GM12873 (cell line): ENCODE measurements around the gene CSRNP3.

Source experiments
- CTCF ChIP-seq: IDR thresholded peaks from 2 replicates; pipeline ENCODE4 v1.5.1; 2012; ENCODE audit warnings: low read depth, mild to moderate bottlenecking, moderate library complexity, low read length, control low read depth; ENCODE audit not compliant: insufficient read depth; ENCODE audit errors: missing control alignments

The CSRNP3 gene

DNA sequence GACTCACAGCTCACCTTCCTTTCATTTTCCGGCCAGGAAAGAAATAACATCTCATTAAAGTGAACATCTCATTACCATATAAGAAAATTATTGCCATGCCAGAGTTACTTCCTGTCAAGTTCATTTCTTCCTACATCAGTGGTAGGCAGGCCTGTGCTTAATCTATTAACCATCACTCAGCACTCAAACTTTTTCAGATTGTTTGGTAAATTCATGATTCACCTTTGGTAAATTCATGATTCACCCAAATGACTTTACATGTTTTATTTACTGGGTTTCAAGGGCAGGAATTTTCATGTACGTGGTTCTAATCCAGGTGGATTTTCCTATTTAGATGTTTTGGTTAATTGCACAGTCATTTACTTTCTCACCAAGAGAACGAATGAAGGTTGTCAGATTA lies 116.5 kb downstream of the CSRNP3 start:
- no peak for TF ChIP-seq CTCF

GRCh38 chr2:165587335-165587938 lies 117.9 kb downstream of the CSRNP3 start:
- no peak for TF ChIP-seq CTCF

- TF ChIP-seq CTCF, result no peak
These were observed 123.6 kb downstream of the CSRNP3 start for GRCh38 chr2:165593081-165593480.

GRCh38 chr2:165594231-165594934 lies 124.9 kb downstream of the CSRNP3 start:
- no peak for TF ChIP-seq CTCF

DNA sequence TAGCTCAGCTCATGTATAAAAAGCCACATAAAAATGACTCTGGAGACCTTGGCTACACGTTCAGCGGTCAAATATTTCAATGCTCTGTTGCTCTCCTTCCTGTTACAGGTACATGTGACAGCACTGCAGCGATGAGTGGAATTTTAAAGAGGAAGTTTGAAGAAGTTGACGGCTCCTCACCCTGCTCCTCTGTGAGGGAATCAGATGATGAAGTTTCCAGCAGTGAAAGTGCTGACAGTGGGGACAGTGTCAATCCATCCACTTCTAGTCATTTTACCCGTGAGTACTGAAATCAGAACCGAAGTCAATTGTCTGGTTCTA lies 125.4 kb downstream of the CSRNP3 start:
- no peak for TF ChIP-seq CTCF

GRCh38 chr2:165596788-165597187 lies 127.3 kb downstream of the CSRNP3 start:
- TF ChIP-seq CTCF, result no peak

DNA sequence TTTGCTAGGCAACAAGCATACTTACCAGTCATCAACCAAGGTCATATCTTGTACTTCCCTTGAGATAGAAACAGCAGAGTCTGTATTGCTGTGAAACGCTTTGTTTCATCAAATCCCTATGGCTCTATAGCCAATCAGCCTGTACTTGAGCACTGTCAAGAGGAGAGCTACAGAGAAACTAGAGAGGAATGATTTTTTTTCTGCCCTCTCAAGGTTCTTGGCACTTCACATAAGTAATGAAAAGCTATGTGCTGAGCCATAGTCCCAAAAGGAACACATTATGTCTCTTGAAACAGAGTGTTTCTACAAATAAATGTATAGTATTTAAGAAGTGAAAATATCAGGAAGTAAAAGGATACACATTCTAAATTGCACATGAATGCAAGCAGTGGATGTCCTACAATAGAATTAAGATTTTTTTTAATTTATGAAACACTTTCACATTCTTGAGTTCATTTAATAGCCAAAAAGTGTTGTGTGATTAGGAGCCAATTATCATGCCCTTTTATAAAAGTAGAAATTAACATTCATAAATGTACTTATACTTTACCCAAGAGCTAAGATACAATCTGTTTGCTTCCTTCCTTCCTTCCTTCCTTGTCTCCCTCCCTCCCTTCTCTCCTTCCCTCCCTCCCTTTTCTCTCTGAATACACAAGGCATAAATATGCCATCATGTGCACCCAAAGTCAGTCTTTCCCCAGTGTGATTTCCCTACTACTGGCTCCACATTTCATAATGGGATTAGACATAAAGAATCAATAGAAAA lies 131.8 kb downstream of the CSRNP3 start:
- TF ChIP-seq CTCF, result no peak
